Glutamatergic neuron (in vitro differentiated cells): ENCODE measurements around the gene CCDC63. TPM values are rescaled to one million over a fixed set of nuclear protein-coding genes. Genes with fewer than 3 reads are reported as not detected.
A peak's percentile ranks its signal among the peaks of the same experiment; 100 is the strongest.

ENCODE experiments used
- DNase-seq: peaks from one replicate; pipeline ENCODE4 v3.0.0; 2022
- H3K27ac Mint-ChIP-seq: one replicate; pipeline ENCODE4 v1.8.0; 2020; ENCODE audit warnings: mild to moderate bottlenecking, mixed read lengths, inconsistent platforms; ENCODE audit not compliant: unreplicated experiment
- H3K27me3 Mint-ChIP-seq: one replicate; pipeline ENCODE4 v1.8.0; 2020; ENCODE audit warnings: mild to moderate bottlenecking, moderate library complexity, mixed read lengths, inconsistent platforms; ENCODE audit not compliant: unreplicated experiment
- H3K36me3 Mint-ChIP-seq: one replicate; pipeline ENCODE4 v1.8.0; 2020; ENCODE audit warnings: mild to moderate bottlenecking, mixed read lengths, inconsistent platforms; ENCODE audit not compliant: unreplicated experiment
- H3K4me1 Mint-ChIP-seq: one replicate; pipeline ENCODE4 v1.8.0; 2020; ENCODE audit warnings: mild to moderate bottlenecking, low read depth, mixed read lengths, inconsistent platforms; ENCODE audit not compliant: unreplicated experiment
- H3K4me3 Mint-ChIP-seq: one replicate; pipeline ENCODE4 v1.8.0; 2020; ENCODE audit warnings: mild to moderate bottlenecking, mixed read lengths, inconsistent platforms; ENCODE audit not compliant: unreplicated experiment
- H3K9me3 Mint-ChIP-seq: one replicate; pipeline ENCODE4 v1.8.0; 2020; ENCODE audit warnings: mild to moderate bottlenecking, moderate library complexity, mixed read lengths, inconsistent platforms; ENCODE audit not compliant: unreplicated experiment
- total RNA-seq: library from RNA; stranded (reverse); fragmentation: NEBNext Ultra II Directional; extraction: Animal tissue kit (Norgen Biotek cat#: 25700); gene quantifications from one replicate; pipeline ENCODE4 v1.2.1, GENCODE V29; 2021; ENCODE audit not compliant: unreplicated experiment
- TF ChIP-seq, protein P1 (sequence below): fragments of 200-600 bp; sonication (generic); IDR thresholded peaks from one replicate; pipeline ENCODE4 v1.5.0; 2021; ENCODE audit not compliant: partially characterized antibody, unreplicated experiment

CCDC63 gene
- total RNA-seq, 1 donor from 2014 or later, result 0.32 TPM

DNA sequence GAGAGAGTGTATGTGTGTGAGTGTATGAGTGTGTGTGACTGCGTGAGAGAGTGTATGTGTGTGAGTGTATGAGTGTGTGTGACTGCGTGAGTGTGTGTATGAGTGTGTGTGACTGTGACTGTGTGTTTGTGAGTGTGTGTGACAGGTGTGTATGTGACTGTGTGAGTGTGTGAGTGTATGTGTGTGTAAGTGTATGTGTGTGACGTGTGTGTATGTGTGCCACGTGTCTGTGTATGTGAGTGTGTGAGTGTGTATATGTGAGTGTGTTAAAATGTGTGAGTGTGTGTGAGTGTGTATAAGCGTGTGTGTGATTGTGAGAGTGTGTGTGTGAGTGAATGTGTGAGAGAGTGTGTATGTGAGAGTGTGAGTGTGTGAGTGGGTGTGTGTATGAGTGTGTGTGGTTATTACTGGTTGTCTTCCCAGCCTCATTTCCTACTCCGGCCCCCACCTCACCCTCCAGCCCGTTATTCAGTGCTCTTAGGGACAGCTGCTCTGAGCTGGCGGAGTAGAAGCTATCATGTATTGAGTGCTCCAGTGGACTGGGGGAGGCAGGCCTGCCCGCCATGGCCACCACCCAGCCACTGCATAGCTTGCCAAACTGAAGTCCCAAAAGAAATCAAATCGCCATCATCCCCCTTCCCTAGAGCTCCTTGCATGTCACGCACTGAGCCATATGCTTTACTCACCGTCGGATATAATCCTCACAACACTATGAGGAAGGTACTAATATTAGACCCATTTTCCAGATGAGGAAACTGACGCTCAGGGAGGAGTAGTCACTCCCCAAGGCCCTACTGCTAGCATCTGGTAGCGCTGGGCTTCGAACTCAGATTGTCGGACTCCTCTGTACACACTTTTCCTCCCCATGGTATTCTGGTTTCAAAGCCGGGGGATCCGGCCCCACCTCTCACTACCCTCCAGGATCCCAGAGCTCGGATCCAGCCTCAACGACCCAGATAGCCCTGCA, 83.8 kb downstream of the CCDC63 start:
- TF ChIP-seq, protein P1, sequence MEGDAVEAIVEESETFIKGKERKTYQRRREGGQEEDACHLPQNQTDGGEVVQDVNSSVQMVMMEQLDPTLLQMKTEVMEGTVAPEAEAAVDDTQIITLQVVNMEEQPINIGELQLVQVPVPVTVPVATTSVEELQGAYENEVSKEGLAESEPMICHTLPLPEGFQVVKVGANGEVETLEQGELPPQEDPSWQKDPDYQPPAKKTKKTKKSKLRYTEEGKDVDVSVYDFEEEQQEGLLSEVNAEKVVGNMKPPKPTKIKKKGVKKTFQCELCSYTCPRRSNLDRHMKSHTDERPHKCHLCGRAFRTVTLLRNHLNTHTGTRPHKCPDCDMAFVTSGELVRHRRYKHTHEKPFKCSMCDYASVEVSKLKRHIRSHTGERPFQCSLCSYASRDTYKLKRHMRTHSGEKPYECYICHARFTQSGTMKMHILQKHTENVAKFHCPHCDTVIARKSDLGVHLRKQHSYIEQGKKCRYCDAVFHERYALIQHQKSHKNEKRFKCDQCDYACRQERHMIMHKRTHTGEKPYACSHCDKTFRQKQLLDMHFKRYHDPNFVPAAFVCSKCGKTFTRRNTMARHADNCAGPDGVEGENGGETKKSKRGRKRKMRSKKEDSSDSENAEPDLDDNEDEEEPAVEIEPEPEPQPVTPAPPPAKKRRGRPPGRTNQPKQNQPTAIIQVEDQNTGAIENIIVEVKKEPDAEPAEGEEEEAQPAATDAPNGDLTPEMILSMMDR, result no peak
- DNase-seq, result no peak
- no peak overlapping the region for H3K27ac Mint-ChIP-seq
- no peak overlapping the region for H3K4me3 Mint-ChIP-seq
- H3K4me1 Mint-ChIP-seq, result no peaks in the 10 kb centered on the region
- peaks cover 8% of the 10 kb centered on the region for H3K9me3 Mint-ChIP-seq
- peaks cover 4% of the 10 kb centered on the region for H3K27me3 Mint-ChIP-seq
- H3K36me3 Mint-ChIP-seq, result no peaks in the 10 kb centered on the region

DNA sequence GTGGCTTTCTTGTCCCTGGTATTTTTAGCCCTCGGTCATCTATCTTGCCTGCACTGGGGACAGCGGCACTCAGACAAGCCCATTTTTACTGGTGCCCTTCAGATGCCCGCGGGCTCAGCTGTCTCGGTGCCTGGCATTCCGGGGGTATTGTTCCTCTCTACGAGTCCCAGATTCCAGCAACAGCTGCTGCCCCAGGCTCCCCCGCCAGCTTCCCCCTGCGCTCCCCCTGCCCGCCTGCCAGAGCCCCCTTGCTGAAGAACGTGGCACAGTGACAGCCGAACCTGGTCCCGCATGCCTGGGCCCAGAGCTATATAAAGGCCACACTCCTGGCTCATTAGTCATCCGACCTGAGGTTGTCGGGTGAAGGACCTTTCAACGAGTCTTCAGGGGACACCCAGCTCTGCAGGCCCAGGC, 84.5 kb downstream of the CCDC63 start:
- TF ChIP-seq, protein P1, result no peak
- no peak overlapping the region for H3K4me3 Mint-ChIP-seq
- no peak for DNase-seq
- peaks cover 4% of the 10 kb centered on the region for H3K27me3 Mint-ChIP-seq
- H3K27ac Mint-ChIP-seq, result no peak overlapping the region
- H3K4me1 Mint-ChIP-seq, result no peaks in the 10 kb centered on the region
- peaks cover 8% of the 10 kb centered on the region for H3K9me3 Mint-ChIP-seq
- no peaks in the 10 kb centered on the region for H3K36me3 Mint-ChIP-seq

DNA sequence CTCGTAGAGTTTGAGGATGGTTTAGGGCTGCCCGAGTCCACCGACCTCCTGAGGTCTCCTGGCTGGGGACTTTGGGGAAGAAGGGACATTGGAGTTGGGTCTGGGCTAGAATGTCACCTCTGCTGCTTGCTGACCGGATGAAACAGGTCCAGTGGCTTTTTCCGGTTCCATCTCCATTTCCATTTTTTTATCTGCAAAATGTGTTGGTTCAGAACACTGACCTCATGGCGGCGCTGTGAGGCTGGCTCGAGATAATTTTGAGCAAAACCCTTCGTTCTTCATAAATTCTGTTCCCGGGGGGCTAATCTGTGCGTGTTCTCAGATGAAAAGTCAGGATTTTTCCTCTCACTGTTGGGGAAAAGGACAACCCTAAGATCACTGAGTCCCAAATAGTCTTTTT, 85.3 kb downstream of the CCDC63 start:
- Mint-ChIP-seq H3K4me3 (no peak overlapping the region), H3K27me3 (peaks cover 5% of the 10 kb centered on the region), H3K4me1 (peaks cover 2% of the 10 kb centered on the region), H3K9me3 (peaks cover 8% of the 10 kb centered on the region), H3K27ac (no peak overlapping the region), H3K36me3 (no peaks in the 10 kb centered on the region)
- peak; percentile 54 for DNase-seq
- TF ChIP-seq, protein P1, result peak; percentile 57

DNA sequence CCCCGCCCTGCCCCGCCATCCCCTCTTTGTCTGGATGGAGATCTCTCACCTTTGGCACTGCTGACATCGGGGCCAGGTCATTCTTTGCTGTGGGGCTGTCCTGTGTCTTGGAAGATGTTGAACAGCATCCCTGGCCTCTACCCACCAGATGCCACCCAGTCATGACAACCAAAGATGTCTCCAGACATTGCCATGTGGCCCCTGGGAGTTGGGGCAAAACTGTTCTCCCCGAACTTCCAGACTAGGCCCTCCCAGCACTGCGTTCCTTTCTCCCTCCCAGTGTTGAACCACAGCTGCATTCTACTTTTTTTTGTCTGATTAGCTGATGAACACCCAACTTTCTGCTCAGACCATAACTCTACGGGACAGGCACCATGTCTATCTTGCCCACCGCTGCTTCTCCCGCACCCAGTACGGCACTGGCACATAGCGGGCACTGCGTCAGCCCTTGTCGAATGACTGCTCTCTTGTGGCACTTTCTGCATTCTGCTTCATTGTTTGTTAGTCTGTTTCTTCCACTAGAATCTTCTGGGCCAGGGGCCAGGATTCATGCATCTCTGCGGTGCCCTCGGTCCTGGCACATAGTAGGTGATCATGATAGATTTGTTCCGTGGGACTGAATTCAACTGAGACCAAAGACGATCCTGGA, 86.7 kb downstream of the CCDC63 start:
- no peak for DNase-seq
- Mint-ChIP-seq H3K36me3 (no peaks in the 10 kb centered on the region), H3K4me3 (no peak overlapping the region), H3K4me1 (peaks cover 4% of the 10 kb centered on the region), H3K27ac (no peak overlapping the region), H3K27me3 (peaks cover 6% of the 10 kb centered on the region), H3K9me3 (peaks cover 8% of the 10 kb centered on the region)
- TF ChIP-seq, protein P1, result no peak
